HG02973 (cell line): ENCODE results near the gene ORAI3.

ENCODE experiments used
- ATAC-seq: cut with Tn5 transposase; IDR thresholded peaks from one replicate; pipeline ENCODE4 v1.9.1; 2021; ENCODE audit warnings: moderate library complexity; ENCODE audit not compliant: unreplicated experiment

ORAI3 gene

GRCh38 chr16:30987581-30988190, 38.8 kb downstream of the ORAI3 start:
- ATAC-seq, result no peak

- no peak for ATAC-seq
These were observed 40.7 kb downstream of the ORAI3 start for GRCh38 chr16:30989469-30990047.

GRCh38 chr16:30990105-30990504, 41.2 kb downstream of the ORAI3 start:
- no peak for ATAC-seq

- no peak for ATAC-seq
These were observed 42.2 kb downstream of the ORAI3 start for GRCh38 chr16:30991052-30991451.

GRCh38 chr16:30992276-30992780, 43.5 kb downstream of the ORAI3 start:
- ATAC-seq, result no peak

GRCh38 chr16:30992931-30993816, 44.3 kb downstream of the ORAI3 start:
- ATAC-seq, result no peak

- no peak for ATAC-seq
These were observed 47.1 kb downstream of the ORAI3 start for GRCh38 chr16:30995927-30996323.

GRCh38 chr16:30996324-30996984, 47.6 kb downstream of the ORAI3 start:
- ATAC-seq, result no peak

GRCh38 chr16:30996985-30997724, 48.3 kb downstream of the ORAI3 start:
- ATAC-seq, result peak; percentile 68

- no peak for ATAC-seq
These were observed 49.1 kb downstream of the ORAI3 start for GRCh38 chr16:30997725-30998711.

GRCh38 chr16:30998852-30999761, 50.2 kb downstream of the ORAI3 start:
- no peak for ATAC-seq

GRCh38 chr16:31000671-31001382, 52.0 kb downstream of the ORAI3 start:
- no peak for ATAC-seq

- ATAC-seq, result no peak
These were observed 52.8 kb downstream of the ORAI3 start for GRCh38 chr16:31001507-31002249.

GRCh38 chr16:31002250-31002700, 53.4 kb downstream of the ORAI3 start:
- ATAC-seq, result no peak

- ATAC-seq, result no peak
These were observed 54.0 kb downstream of the ORAI3 start for GRCh38 chr16:31002862-31003341.

GRCh38 chr16:31003744-31004143, 54.9 kb downstream of the ORAI3 start:
- no peak for ATAC-seq
